ENCODE data around the gene SFT2D2.
A peak's percentile ranks its signal among the peaks of the same experiment; 100 is the strongest.
"Not testable (repeated sequence)": the region's sequence is repeated elsewhere in the genome, so short reads cannot be mapped to it uniquely, and the experiment has no call there.

SFT2D2 gene

DNA sequence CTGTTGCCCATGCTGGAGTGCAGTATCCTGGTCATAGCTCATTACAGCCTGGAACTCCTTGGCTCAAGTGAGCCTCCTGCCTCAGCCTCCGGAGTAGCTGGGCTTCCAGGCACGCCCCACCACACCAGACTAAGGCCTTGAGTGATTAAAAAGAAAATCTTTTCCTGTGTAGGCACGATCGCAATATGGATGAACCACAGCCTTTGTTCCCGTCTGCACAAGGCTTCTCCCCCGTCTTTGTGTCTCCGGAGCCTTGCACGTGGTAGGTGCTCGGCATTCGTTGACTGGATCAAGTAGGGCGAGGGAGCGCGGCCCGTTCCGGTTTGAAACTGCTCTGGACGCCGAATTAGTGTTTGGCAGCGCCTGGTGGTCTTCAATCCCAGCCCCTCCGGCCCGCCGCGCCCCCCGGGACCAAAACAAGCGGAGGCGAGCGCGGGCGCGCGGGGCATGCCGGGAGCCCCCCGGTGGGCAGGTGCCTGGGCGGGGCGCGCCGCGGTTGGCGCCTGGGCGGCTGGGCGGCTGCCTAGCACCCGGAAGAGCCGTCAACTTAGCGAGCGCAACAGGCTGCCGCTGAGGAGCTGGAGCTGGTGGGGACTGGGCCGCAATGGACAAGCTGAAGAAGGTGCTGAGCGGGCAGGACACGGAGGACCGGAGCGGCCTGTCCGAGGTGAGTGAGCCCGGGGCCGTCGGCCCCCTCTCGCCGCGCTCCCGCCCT, at the start of gene SFT2D2:
Gene SFT2D2 (plus strand): TSS at position 529 of the 715 bp plus-strand sequence. CDS start 76 bp downstream, at position 605.
- peak; percentile 57 for DNase-seq

DNA sequence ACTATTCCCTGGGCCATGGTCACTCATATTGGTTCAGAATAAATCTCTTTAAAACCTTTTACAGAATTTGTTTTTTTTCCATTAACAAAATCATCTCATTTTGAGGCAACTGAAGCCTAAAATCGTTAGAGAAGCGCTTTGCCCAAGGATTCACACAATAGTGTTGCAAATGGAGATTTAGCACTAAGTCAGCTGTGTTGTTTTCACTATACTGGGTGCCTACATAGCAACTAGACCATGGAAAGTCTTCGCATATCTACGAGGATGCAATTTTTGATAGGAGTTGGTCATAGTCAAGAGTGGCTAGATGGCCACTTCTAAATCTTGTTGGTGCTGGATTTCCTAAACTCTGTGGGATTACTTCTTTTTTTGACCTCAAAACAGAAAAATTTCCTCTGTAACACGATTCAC, 47.6 kb upstream of the SFT2D2 start:
- no peak for DNase-seq

DNA sequence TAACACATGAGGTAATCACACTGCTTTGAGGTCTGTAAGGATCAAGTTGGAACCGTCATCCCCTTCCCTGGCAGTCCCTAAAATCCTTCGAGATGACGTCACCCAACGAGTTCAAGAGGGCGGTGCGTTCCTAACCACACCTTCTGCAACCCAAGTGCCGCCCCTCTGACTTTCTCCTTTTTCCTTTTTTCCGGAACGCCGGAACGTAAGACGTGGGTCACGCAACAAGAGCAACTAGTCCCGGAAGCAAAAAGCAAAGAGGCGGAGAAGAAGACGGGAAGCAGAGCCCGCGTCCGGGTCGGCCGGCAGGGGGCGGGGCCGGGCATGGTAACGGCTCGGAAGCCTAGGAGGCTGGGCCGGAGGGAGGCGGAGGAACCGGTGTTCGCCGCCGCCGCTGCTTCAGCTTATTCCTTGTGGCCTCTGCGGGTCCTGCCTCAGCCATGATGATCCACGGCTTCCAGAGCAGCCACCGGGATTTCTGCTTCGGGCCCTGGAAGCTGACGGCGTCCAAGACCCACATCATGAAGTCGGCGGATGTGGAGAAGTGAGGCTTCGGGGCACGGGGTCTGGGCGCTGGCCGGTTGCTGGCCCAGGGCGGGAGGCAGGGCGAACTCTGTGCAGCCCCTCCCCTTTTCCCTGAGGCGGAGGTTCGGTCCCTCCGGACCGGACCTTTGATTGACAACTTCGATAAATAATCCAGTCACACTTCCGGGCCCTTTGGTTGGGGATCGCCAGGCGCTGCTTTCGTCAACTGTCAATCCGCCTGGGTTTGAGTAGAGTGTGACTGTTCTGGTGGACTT, 47.0 kb upstream of the SFT2D2 start, which contains the start of gene TIPRL:
Gene TIPRL (plus strand): TSS at position 325 of the 800 bp plus-strand sequence. CDS start 116 bp downstream, at position 441.
- peak; percentile 99 for DNase-seq

DNA sequence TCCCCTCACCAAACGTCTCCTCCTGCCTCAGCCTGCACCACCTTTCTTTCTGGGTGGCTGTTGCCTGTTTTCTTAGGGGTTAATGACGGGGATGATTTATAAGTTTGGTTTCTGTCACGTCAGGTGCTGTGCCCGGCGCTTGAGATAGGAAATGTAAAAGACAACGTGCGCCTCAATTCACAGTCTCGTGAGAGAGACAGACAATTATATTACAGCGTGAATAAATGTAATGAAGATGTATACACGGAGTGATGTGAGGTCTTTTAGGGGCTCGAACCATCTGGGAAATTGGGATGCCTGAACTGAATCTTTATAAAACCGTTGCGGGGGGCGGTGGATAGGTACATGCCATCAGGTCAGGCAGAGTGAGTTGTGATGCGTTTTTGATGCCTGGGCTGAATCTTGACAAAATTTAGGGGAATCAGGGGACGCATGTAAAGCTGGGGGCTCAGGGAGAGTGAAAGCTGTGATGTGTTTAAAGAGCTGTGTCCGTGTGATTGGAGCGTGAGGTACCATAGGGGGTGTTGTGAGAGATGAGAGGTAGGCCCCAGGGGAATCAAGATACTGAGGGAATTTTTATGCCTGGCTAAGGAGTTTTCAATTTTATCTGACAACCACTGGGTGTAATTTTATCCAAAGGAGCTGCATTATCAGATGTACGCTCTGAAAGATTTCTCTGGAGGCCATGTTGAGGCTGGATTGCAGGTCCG, 46.2 kb upstream of the SFT2D2 start:
- no peak for DNase-seq

DNA sequence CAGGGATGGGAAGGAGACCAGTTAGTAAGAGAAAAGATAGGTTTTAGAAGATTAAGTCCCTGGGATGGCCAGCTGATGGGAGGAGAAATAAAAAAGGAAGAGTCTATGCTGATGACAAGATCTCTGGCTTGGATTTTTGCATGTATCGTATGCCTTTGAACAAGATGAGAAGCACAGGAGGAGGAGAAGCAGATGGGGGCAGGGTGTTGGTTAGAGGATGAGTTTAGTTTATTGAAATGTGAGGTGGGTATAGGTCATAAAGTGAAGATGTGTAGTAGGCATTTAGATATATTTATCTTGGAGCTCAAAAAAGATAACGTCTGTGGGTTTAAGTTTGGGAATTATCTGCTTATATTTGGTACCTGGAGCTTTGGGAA, 45.7 kb upstream of the SFT2D2 start:
- no peak for DNase-seq

DNA sequence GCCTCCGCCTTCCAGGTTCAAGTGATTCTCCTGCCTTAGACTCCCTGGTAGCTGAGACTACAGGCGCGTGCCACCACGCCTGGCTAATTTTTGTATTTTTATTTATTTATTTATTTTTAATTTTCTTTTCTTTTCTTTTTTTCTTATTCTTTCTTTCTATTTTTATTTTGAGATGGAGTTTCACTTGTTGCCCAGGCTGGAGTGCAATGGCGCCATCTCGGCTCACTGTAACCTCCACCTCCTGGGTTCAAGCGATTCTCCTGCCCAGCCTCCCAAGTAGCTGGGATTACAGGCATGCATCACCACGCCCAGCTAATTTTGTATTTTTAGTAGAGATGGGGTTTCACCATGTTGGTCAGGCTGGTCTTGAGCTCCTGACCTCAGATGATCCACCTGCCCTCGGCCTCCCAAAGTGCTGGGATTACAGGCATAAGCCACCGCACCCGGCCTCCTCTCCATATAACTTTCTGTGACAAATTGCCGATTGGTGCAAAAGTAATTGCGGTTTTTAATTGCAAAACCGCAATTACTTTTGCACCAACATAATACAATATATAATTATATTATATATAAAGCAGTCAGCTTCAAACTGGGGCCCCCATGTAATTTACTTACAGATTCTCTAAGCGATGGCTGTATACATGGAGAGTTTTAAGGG, 44.6 kb upstream of the SFT2D2 start:
- DNase-seq = not testable (repeated sequence)

DNA sequence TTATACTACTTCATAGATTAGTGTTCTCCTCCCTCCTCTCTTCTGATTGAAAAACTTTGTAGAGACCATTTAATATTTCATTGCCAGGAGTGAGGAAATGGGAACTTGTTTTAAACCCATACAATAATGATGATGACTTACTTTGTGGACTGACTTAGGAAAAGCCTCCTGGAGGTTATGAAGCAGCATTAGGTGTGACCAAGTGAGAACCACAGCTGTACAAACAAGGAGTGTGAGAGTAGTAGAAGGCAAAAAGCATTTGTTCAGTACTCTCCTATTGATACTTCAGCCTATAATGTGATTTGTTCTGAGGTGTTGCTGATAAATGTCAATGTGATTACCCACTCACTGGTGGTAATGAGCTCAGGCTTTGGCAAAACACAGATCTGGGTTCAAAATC, 38.6 kb upstream of the SFT2D2 start:
- no peak for DNase-seq

DNA sequence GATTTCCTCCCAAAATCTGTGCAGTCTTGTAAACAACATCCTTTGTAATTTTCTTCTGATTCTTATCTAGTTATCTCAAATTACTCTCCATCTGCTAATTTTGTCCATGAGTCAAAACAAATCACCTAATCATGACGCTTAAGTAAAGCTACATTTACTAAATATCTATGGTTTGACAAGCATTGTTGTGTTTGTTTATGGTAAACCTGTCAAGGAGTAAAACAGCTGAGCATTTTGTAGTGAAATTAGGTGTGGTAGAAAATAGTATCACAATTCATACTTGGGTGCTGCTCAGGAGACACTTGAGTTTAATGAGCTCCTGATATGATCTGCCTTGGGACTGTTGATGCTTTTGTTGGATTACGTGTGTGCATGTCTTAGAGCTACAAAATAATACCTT, 35.4 kb upstream of the SFT2D2 start:
- DNase-seq = no peak

DNA sequence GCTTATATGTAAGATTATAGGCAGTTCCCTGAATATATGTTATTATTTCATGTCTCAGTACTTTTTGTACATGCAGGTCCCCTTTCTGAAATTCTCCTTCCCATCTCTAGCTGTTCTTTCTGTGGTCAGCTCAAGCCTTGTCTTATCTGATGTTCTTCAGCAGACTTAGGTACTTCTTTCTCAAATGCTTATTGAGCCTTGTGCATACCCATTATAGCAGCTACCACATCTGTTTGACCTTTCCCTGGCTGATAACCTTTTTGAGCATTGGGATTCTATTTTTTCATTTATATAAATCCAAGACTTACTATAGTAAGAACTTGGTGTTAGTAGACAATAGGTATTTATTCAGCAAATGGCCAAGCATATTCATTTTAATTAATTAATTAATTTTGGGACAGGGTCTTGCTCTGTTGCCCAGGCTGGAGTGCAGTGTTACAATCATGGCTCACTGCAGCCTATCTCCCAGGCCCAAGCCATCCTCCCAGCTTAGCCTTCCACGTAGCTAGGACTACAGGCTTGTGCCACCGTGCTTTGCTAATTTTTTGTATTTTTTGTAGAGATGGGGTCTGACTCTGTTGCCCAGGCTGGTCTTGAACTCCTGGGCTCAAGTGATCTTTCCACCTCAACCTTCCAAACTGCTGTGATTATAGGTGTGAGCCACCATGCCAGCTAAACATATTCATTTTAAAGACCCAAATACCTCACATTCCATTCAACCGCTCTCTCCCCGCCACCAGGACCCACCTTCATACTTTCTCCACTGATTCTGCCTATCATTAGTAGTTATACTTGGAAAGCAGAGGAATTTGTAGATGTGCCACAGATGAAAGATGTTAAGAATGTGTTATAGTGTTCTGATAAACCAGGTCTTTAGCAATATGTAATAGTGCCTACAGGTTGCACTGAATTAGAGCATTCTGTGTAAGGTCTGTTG, 30.3 kb upstream of the SFT2D2 start:
- no peak for DNase-seq

DNA sequence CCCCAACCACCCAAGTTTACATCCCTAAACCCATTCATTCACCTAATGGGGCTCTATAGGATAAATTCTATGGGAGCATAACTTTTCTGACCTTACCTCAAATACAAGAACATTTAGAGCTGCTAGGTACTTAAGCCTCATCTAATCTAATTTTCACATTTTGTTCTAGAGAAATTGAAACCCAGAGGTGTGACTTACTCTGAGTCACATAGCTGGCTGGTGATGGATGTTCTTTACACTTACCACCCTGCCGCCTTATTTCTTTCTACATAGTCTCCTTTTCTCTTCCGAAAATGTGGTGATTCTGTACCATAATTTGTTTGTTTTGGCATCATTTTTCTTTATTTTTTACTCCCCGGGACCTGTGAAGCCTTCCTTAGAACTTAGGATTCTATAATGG, 26.7 kb upstream of the SFT2D2 start:
- no peak for DNase-seq

DNA sequence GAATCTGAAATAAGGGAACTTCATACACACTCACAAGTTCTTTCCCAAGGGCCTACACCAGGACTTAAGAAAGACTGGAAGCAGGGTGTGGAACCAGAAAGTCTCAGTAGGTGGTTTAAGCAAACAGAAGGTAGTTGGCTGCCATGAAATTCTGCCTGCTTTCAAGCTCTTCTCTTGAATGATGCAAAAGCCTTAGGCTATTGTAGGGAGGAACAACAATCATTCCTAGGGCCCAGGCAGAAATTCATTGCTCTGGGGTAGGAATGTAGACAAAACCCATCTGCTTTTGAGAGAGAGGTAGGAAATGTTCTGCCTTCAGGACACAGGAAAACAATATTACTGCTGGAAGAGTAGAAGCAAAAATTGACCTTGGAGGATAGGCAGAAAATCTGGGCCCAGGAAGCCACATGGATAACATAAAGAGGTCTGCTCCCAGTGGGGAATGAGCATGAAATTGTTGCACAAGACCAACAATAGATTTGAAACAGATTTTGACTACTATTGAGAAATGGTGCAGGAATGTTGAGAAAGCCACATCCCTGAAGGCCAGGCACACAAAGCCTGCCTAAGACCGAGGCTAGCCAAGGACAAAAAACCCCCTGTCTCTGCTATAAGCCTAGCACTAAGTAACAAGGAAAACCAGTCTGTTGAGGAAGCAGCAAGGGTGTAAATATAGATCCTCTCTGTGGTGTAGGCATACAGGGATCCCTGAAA, 22.7 kb upstream of the SFT2D2 start:
- DNase-seq = no peak

DNA sequence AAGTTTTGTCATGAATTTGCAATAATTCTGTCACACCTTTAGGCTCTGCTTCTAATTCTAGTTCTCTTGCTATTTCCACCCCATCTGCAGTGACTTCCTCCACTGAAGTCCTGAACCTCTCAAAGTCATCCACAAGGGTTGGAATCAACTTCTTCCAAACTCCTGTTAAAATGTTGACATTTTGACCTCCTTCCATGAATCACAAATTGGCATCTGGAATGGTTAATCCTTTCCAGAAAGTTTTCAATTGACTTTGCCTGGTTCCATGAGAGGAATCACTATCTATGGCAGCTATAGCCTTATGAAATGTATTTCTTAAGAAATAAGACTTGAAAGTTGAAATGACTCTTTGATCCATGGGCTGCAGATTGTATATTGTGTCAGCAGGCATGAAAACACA, 19.7 kb upstream of the SFT2D2 start:
- DNase-seq = no peak

DNA sequence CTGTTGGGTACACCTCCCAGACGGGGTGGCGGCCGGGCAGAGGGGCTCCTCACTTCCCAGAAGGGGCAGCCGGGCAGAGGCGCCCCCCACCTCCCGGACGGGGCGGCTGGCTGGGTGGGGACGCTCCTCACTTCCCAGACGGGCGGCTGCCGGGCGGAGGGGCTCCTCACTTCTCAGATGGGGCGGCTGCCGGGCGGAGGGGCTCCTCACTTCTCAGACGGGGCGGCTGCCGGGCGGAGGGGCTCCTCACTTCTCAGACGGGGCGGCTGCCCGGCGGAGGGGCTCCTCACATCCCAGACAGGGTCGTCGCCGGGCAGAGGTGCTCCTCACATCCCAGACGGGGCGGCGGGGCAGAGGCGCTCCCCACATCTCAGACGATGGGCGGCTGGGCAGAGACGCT, 18.1 kb upstream of the SFT2D2 start:
- not testable (repeated sequence) for DNase-seq

DNA sequence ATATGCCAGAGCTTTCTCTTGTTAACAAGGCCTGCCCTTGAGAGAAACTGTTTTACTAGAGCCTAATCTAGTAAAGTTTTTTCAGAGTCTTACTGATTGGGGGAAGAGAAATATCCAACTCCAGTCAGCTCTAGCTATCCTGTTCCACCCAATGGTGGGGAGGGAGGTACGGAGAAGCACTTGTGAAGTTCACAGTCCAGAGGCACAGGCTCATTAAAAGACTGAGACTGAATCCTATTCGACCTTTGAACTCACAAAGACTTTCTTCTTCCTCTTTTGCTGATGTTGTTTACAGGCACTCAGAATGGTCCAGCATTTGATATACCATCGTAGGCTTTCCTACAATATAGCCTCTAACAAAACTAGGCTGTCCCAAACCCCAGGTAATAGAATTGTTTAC, 15.5 kb upstream of the SFT2D2 start:
- DNase-seq = no peak

DNA sequence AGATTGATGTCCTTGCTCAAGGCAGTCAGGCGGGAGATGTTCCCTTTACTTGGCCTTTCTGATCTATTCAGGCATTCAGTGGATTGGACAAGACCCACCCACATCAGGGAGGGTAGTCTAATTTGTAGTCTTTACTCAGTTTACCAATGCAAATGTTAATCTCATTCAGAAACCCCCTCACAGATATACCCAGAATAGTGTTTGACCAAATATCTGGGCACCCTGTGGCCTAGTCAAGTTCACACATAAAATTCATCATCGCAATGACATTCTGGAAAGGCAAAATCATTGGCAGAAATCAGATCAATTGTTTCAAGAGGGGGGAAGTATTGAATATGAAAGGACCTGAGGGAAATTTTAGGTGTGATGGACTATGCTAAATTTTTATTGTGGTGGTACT, 12.5 kb upstream of the SFT2D2 start:
- DNase-seq = no peak

DNA sequence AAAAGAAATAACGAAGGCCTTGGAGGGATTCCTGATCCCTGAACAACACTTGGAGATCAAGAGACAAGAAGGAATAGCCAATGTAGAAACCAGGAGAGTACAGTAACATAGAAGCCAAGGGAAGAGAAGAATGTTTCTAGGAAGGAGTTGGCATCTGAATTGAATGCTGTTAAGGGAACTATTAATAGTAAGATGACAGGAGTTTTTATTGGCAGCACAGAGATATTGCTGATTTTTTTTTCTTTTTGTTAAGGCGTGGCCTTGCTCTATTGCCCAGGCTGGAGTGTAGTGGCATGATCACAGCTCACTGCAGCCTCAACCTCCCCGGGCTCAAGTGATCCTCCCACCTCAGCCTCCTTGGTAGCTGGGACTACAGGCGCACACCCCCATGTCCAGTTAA, 9.6 kb upstream of the SFT2D2 start:
- no peak for DNase-seq

DNA sequence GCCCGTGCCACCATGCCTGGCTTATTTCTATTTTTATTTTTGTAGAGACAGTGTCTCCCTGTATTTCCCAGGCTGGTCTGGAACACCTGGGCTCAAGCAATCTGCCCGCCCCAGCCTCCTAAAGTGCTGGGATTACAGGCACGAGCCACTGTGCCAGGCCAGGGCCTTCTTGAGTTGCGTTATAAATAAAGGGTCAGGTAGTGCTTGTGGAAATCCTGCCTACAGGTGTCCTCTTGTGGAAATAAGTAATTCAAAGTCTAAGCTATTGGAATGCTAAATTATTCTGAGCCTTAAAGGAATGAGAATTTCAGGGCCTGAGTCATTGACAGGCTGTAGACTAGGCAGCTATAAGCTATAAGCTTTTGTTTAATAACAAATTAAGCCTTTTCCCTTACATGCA, 8.1 kb upstream of the SFT2D2 start:
- DNase-seq = no peak

DNA sequence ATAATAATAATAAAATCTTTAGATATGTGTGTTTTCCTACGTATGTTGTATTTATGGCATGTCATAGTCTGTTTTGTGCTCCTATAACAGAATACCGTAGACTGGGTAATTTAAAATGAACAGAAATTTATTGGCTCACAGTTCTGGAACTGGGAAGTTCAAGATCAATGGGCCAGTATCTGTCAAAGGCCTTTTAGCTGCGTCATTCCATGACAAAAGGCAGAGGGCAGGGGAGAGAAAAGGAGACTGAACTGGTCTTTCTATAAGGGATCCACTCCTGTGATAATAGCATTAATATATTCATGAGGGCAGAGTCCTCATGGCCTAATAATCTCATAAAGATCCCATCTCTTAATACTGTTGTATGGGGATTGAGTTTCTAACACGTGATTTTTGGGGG, 7.1 kb upstream of the SFT2D2 start:
- DNase-seq = no peak

DNA sequence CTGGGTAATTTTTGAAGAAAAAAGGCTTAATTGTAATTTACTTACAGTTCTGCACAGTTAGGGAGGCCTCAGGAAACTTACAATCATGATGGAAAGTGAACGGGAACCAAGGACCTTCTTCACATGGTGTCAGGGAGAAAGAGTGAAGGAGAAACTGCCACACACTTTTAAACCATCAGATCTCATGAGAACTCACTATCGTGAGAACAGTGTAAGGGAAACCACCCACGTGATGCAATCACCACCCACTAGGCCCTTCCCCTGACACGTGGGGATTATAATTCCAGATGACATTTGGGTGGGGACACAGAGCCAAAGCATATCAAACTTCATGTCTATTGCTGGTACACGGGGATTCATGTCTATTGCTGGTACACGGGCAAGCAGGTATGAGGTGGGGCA, 5.3 kb upstream of the SFT2D2 start:
- DNase-seq = no peak

DNA sequence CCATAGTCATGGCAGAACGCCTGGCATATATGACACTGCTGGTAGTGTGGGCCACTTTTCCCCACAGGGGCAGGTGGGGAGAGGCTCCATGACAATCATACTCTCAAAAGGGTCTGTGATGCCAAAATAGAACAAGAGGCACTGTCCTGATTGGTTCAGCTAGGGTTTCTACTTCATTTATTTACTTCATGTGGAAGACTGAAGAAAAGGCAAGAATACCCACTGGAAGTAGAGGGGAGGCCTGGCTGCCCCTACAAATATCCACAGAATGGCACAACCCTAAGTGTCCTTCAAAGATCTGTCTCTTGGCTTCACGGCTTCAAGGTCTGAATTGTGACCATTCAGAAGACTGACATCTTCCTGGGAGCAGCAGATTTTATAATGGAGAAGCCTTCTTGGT, 4.5 kb upstream of the SFT2D2 start:
- no peak for DNase-seq

DNA sequence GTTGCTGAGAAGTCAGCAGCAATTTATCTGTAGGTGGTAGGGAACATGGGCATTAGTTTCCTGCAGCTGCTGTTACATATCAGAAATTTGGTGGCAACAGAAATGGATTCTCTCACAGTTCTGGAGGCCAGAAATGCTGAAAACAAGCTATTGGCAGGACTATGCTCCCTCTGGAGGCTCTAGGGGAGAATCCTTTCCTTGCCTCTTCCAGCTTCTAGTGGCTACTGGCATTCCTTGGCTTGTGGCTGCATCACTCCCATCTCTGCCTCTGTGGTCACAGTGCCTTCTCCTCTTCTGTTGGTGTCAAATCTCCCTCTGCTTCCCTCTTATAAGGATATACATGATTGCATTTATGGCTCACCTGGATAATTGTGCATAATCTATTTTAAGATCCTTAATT, 2.5 kb upstream of the SFT2D2 start:
- DNase-seq = no peak
